Esophagus squamous epithelium (tissue), 4 donors: Measurements from ENCODE around the gene SUPT4H1.

Experiments used
- CTCF ChIP-seq, 6 experiments: fragments of 450-650 bp in 4 of 6; fragments of 200-600 bp in 2 of 6; sonication (generic) in 2 of 6; IDR thresholded peaks; one replicate each; pipeline ENCODE4 v1.5.1; 2016 to 2019; ENCODE audit warnings: antibody characterized with exemption in 6 of 6, mild to moderate bottlenecking in 4 of 6, moderate library complexity in 4 of 6
- POLR2A ChIP-seq, 4 donors: fragments of 450-650 bp; IDR thresholded peaks; one replicate each; pipeline ENCODE4 v1.6.1; 2017; ENCODE audit warnings: antibody characterized with exemption in 4 of 4, mild to moderate bottlenecking in 4 of 4, moderate library complexity in 3 of 4

- TF ChIP-seq CTCF (IDR thresholded peaks at IDR 0.05), result peak in 1 of 6 experiments; percentile 8
- no peak for TF ChIP-seq POLR2A (IDR thresholded peaks at IDR 0.05)
These were observed 43.6 kb downstream of the SUPT4H1 start for GRCh38 chr17:58308173-58308984.
